SK-N-SH treated with all-trans-retinoic acid at 6 μM for 48 hours (cell line): ENCODE measurements around the gene ANKFN1.

Experiments used
- ATAC-seq: fragments of 200-7000 bp; cut with Tn5 transposase; 3 replicates; pipeline ENCODE4 v1.9.1; 2020; ENCODE audit warnings: mild to moderate bottlenecking, moderate library complexity
- ARNTL ChIP-seq: fragments of 450-650 bp; formaldehyde crosslinking; IDR thresholded peaks from 2 replicates; pipeline ENCODE4 v1.5.0; 2020; ENCODE audit warnings: low read depth, mild to moderate bottlenecking, moderate library complexity, borderline replicate concordance
- BACH2 ChIP-seq: fragments of 250-450 bp; sonication (Bioruptor Pico); IDR thresholded peaks from 2 replicates; pipeline ENCODE4 v1.9.0; 2021; ENCODE audit warnings: mild to moderate bottlenecking, borderline replicate concordance
- CSDC2 ChIP-seq: fragments of 250-450 bp; sonication (Bioruptor Pico); IDR thresholded peaks from 2 replicates; pipeline ENCODE4 v1.5.0; 2020; ENCODE audit warnings: mild to moderate bottlenecking, moderate library complexity
- ESRRG ChIP-seq: fragments of 250-450 bp; sonication (Bioruptor Pico); IDR thresholded peaks from 2 replicates; pipeline ENCODE4 v1.6.1; 2021; ENCODE audit warnings: mild to moderate bottlenecking
- GLIS3 ChIP-seq: fragments of 250-450 bp; sonication (Bioruptor Pico); IDR thresholded peaks from 2 replicates; pipeline ENCODE4 v1.5.0; 2020; ENCODE audit warnings: mild to moderate bottlenecking, moderate library complexity
- OSR1 ChIP-seq: fragments of 250-450 bp; sonication (Bioruptor Pico); IDR thresholded peaks from 2 replicates; pipeline ENCODE4 v1.8.0; 2022; ENCODE audit warnings: moderate library complexity, mild to moderate bottlenecking, inconsistent platforms
- PPARA ChIP-seq: fragments of 250-450 bp; sonication (Bioruptor Pico); IDR thresholded peaks from 2 replicates; pipeline ENCODE4 v1.5.0; 2020; ENCODE audit warnings: mild to moderate bottlenecking, borderline replicate concordance
- RARB ChIP-seq: fragments of 250-450 bp; sonication (Bioruptor Pico); IDR thresholded peaks from 2 replicates; pipeline ENCODE4 v1.8.0; 2021; ENCODE audit warnings: mild to moderate bottlenecking, moderate library complexity
- SNAI2 ChIP-seq: fragments of 250-450 bp; sonication (Bioruptor Pico); IDR thresholded peaks from 2 replicates; pipeline ENCODE4 v1.5.0; 2020; ENCODE audit warnings: mild to moderate bottlenecking, moderate library complexity
- TCF4 ChIP-seq: fragments of 250-450 bp; sonication (Bioruptor Pico); IDR thresholded peaks from 2 replicates; pipeline ENCODE4 v1.8.0; 2021; ENCODE audit warnings: mild to moderate bottlenecking, moderate library complexity, borderline replicate concordance
- TOX ChIP-seq: fragments of 250-450 bp; sonication (Bioruptor Pico); IDR thresholded peaks from 2 replicates; pipeline ENCODE4 v1.8.0; 2021; ENCODE audit warnings: mild to moderate bottlenecking, moderate library complexity, borderline replicate concordance
- ZFP3 ChIP-seq: fragments of 250-450 bp; sonication (Bioruptor Pico); IDR thresholded peaks from 2 replicates; pipeline ENCODE4 v1.5.0; 2020; ENCODE audit warnings: mild to moderate bottlenecking, moderate library complexity
- ZFP30 ChIP-seq: fragments of 450-650 bp; formaldehyde crosslinking; IDR thresholded peaks from 2 replicates; pipeline ENCODE4 v1.5.0; 2022; ENCODE audit warnings: mild to moderate bottlenecking, moderate library complexity
- ZNF565 ChIP-seq: fragments of 450-650 bp; formaldehyde crosslinking; conservative IDR thresholded peaks from 2 replicates; pipeline ENCODE4 v1.5.0; 2020; ENCODE audit warnings: low read depth, mild to moderate bottlenecking, moderate library complexity
- ZNF70 ChIP-seq: fragments of 450-650 bp; formaldehyde crosslinking; IDR thresholded peaks from 2 replicates; pipeline ENCODE4 v1.5.0; 2020; ENCODE audit warnings: mild to moderate bottlenecking, moderate library complexity
- ZNF8 ChIP-seq: fragments of 450-650 bp; formaldehyde crosslinking; IDR thresholded peaks from 2 replicates; pipeline ENCODE4 v1.5.0; 2020; ENCODE audit warnings: mild to moderate bottlenecking, moderate library complexity
- TF ChIP-seq, protein P1 (sequence below): fragments of 250-450 bp; sonication (Bioruptor Pico); IDR thresholded peaks from 2 replicates; pipeline ENCODE4 v1.5.1; 2021; ENCODE audit warnings: mild to moderate bottlenecking, moderate library complexity
- TF ChIP-seq, protein P2 (sequence below): fragments of 250-450 bp; sonication (Bioruptor Pico); IDR thresholded peaks from 2 replicates; pipeline ENCODE4 v1.5.1; 2020; ENCODE audit warnings: low read depth, mild to moderate bottlenecking, moderate library complexity
- TF ChIP-seq, protein P3 (sequence below): fragments of 250-450 bp; sonication (Bioruptor Pico); IDR thresholded peaks from 2 replicates; pipeline ENCODE4 v1.5.0; 2020; ENCODE audit warnings: mild to moderate bottlenecking, moderate library complexity
- TF ChIP-seq, protein P4 (sequence below): fragments of 250-450 bp; sonication (Bioruptor Pico); IDR thresholded peaks from 2 replicates; pipeline ENCODE4 v1.8.0; 2020; ENCODE audit warnings: mild to moderate bottlenecking, moderate library complexity, borderline replicate concordance

ANKFN1 gene

DNA sequence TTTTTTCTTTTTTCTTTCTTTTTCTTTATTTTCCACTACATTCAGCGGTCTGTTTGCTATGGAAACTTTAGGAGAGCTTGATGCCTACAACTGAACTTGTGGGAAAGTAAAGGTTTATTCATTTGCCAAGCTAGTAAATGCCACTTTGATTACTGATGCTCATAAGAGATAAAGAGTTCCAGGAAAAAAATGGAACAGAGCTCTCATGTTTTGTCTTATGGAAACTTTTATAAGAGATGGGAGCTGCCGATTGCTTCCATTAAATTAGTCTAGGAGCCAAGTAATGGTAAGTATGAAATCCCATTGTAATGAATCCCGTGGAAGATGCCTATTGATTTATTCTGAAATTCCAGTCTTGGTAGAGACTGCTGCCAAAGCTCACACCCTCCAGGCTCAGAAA lies 7.1 kb downstream of the ANKFN1 start:
- no peak for ATAC-seq
- TF ChIP-seq BACH2 (no peak), ZNF565 (CRISPR knock-in tag) (no peak), ZFP30 (CRISPR knock-in tag) (no peak), SNAI2 (CRISPR knock-in tag) (no peak), RARB (CRISPR knock-in tag) (no peak), TCF4 (CRISPR knock-in tag) (no peak), GLIS3 (CRISPR knock-in tag) (no peak), PPARA (CRISPR knock-in tag) (no peak), ZFP3 (no peak), CSDC2 (no peak), ZNF70 (CRISPR knock-in tag) (no peak), ESRRG (CRISPR knock-in tag) (no peak), ARNTL (CRISPR knock-in tag) (no peak)
- TF ChIP-seq, protein P1, sequence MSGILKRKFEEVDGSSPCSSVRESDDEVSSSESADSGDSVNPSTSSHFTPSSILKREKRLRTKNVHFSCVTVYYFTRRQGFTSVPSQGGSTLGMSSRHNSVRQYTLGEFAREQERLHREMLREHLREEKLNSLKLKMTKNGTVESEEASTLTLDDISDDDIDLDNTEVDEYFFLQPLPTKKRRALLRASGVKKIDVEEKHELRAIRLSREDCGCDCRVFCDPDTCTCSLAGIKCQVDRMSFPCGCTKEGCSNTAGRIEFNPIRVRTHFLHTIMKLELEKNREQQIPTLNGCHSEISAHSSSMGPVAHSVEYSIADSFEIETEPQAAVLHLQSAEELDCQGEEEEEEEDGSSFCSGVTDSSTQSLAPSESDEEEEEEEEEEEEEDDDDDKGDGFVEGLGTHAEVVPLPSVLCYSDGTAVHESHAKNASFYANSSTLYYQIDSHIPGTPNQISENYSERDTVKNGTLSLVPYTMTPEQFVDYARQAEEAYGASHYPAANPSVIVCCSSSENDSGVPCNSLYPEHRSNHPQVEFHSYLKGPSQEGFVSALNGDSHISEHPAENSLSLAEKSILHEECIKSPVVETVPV (CRISPR knock-in tag) = no peak
- TF ChIP-seq, protein P2, sequence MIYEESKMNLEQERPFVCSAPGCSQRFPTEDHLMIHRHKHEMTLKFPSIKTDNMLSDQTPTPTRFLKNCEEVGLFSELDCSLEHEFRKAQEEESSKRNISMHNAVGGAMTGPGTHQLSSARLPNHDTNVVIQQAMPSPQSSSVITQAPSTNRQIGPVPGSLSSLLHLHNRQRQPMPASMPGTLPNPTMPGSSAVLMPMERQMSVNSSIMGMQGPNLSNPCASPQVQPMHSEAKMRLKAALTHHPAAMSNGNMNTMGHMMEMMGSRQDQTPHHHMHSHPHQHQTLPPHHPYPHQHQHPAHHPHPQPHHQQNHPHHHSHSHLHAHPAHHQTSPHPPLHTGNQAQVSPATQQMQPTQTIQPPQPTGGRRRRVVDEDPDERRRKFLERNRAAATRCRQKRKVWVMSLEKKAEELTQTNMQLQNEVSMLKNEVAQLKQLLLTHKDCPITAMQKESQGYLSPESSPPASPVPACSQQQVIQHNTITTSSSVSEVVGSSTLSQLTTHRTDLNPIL (CRISPR knock-in tag) = no peak
- TF ChIP-seq, protein P3, sequence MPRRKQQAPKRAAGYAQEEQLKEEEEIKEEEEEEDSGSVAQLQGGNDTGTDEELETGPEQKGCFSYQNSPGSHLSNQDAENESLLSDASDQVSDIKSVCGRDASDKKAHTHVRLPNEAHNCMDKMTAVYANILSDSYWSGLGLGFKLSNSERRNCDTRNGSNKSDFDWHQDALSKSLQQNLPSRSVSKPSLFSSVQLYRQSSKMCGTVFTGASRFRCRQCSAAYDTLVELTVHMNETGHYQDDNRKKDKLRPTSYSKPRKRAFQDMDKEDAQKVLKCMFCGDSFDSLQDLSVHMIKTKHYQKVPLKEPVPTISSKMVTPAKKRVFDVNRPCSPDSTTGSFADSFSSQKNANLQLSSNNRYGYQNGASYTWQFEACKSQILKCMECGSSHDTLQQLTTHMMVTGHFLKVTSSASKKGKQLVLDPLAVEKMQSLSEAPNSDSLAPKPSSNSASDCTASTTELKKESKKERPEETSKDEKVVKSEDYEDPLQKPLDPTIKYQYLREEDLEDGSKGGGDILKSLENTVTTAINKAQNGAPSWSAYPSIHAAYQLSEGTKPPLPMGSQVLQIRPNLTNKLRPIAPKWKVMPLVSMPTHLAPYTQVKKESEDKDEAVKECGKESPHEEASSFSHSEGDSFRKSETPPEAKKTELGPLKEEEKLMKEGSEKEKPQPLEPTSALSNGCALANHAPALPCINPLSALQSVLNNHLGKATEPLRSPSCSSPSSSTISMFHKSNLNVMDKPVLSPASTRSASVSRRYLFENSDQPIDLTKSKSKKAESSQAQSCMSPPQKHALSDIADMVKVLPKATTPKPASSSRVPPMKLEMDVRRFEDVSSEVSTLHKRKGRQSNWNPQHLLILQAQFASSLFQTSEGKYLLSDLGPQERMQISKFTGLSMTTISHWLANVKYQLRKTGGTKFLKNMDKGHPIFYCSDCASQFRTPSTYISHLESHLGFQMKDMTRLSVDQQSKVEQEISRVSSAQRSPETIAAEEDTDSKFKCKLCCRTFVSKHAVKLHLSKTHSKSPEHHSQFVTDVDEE (CRISPR knock-in tag) = no peak

DNA sequence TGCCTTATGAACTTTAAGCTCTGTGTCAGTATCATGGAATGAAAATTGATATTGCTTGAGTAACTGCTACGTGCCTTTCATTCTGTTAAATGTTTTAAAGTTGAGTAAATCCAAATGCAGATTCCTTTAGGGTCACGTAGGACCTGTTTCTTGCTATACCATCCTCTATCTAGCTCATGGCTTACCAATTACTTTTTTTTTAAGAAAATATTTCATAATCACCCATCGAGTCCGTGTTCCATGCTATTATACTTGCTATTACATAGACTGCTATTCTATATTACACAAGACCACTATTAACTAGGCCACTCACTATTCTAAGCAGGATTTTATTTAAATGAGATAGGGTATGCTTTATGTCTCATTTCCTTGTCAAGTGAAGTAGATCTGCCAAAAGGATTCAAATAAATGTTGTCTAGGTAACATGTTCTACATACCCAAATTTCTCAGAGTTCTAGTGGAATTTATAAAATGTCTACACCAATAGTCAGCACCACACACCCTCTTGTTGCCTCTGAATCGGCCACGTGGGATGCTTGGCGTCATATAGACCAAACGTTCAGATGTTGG lies 11.9 kb downstream of the ANKFN1 start:
- peak; percentile 41 for ATAC-seq
- TF ChIP-seq, protein P3 (CRISPR knock-in tag) = no peak
- no peak for TF ChIP-seq TOX
- TF ChIP-seq ZNF8 = no peak
- no peak for TF ChIP-seq TCF4 (CRISPR knock-in tag)
- TF ChIP-seq RARB (CRISPR knock-in tag) = no peak
- no peak for TF ChIP-seq GLIS3 (CRISPR knock-in tag)
- no peak for TF ChIP-seq ZFP3
- no peak for TF ChIP-seq ZNF565 (CRISPR knock-in tag)
- TF ChIP-seq, protein P1 (CRISPR knock-in tag) = no peak
- no peak for TF ChIP-seq ESRRG (CRISPR knock-in tag)
- TF ChIP-seq PPARA (CRISPR knock-in tag) = no peak
- no peak for TF ChIP-seq OSR1 (CRISPR knock-in tag)
- TF ChIP-seq, protein P4, sequence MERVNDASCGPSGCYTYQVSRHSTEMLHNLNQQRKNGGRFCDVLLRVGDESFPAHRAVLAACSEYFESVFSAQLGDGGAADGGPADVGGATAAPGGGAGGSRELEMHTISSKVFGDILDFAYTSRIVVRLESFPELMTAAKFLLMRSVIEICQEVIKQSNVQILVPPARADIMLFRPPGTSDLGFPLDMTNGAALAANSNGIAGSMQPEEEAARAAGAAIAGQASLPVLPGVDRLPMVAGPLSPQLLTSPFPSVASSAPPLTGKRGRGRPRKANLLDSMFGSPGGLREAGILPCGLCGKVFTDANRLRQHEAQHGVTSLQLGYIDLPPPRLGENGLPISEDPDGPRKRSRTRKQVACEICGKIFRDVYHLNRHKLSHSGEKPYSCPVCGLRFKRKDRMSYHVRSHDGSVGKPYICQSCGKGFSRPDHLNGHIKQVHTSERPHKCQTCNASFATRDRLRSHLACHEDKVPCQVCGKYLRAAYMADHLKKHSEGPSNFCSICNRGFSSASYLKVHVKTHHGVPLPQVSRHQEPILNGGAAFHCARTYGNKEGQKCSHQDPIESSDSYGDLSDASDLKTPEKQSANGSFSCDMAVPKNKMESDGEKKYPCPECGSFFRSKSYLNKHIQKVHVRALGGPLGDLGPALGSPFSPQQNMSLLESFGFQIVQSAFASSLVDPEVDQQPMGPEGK = no peak
